ENCODE data around the gene SLC12A4. TPM values are rescaled to one million over a fixed set of nuclear protein-coding genes. Genes with fewer than 3 reads are reported as not detected.
A peak's percentile ranks its signal among the peaks of the same experiment; 100 is the strongest.

Gene SLC12A4
- total RNA-seq, 1 experiment from 2014 or later: 107 TPM

DNA sequence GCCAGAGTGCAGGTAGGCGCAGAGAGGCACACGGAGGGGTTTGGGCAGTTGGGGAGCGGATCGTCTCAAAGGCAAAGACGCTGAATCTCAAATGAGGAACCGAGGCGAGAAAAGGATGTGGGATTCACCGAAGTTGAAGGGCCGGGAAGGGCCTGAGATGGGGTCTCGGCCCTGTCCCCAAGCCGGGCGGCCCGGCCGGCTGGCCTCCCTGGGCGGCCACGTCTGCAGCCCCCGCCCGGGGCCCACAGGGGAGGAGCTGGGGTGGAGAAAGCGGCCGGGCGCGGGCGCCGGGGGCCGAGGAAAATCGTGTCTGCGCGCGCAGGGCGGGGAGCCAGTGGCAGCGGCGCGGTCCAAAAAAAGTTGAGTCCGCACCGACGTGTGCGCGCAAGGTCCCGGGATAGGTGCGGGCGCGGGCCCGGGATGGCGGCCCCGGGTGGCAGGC lies 458 bp downstream of the SLC12A4 start:
- intact Hi-C loops (cut with micrococcal nuclease): loop anchor here (2.0 to 5.0 kb wide), 2 partner anchors 73 to 269 kb away; partner anchors contain the start of gene ESRP2
- peaks cover 29% of the 10 kb centered on the region for H3K4me1 Mint-ChIP-seq (ENCODE audit: insufficient read depth, unreplicated experiment)
- H3K4me3 Mint-ChIP-seq (ENCODE audit: unreplicated experiment): peak overlapping the region; percentile 82
- peaks cover 22% of the 10 kb centered on the region for H3K36me3 Mint-ChIP-seq (ENCODE audit: insufficient read depth, unreplicated experiment)
- CTCF ChIA-PET: interaction anchor here (0.5 to 0.9 kb wide), 3 partner anchors 47 to 152 kb away, joined by 3 to 4 read pairs (median 3); no protein-coding TSS in a partner anchor
- TF ChIP-seq, protein P1, sequence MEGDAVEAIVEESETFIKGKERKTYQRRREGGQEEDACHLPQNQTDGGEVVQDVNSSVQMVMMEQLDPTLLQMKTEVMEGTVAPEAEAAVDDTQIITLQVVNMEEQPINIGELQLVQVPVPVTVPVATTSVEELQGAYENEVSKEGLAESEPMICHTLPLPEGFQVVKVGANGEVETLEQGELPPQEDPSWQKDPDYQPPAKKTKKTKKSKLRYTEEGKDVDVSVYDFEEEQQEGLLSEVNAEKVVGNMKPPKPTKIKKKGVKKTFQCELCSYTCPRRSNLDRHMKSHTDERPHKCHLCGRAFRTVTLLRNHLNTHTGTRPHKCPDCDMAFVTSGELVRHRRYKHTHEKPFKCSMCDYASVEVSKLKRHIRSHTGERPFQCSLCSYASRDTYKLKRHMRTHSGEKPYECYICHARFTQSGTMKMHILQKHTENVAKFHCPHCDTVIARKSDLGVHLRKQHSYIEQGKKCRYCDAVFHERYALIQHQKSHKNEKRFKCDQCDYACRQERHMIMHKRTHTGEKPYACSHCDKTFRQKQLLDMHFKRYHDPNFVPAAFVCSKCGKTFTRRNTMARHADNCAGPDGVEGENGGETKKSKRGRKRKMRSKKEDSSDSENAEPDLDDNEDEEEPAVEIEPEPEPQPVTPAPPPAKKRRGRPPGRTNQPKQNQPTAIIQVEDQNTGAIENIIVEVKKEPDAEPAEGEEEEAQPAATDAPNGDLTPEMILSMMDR (IDR thresholded peaks at IDR 0.05; ENCODE audit: unreplicated experiment): no peak
- peak overlapping the region; percentile 77 for H3K27ac Mint-ChIP-seq (ENCODE audit: low read depth, unreplicated experiment)
- POLR2A ChIA-PET: interaction anchor here (0.6 to 5.0 kb wide), 8 partner anchors 33 to 1458 kb away, joined by 3 to 40 read pairs (median 4); partner anchors contain the start of genes DDX28, DUS2, NOL3 and PSKH1
- no peaks in the 10 kb centered on the region for H3K27me3 Mint-ChIP-seq (ENCODE audit: insufficient read depth, unreplicated experiment)
- no peaks in the 10 kb centered on the region for H3K9me3 Mint-ChIP-seq (ENCODE audit: unreplicated experiment)
- BruUV-seq (replicated peaks): no TSS peak
- DNase-seq (ENCODE audit: unreplicated experiment): peak; percentile 19

DNA sequence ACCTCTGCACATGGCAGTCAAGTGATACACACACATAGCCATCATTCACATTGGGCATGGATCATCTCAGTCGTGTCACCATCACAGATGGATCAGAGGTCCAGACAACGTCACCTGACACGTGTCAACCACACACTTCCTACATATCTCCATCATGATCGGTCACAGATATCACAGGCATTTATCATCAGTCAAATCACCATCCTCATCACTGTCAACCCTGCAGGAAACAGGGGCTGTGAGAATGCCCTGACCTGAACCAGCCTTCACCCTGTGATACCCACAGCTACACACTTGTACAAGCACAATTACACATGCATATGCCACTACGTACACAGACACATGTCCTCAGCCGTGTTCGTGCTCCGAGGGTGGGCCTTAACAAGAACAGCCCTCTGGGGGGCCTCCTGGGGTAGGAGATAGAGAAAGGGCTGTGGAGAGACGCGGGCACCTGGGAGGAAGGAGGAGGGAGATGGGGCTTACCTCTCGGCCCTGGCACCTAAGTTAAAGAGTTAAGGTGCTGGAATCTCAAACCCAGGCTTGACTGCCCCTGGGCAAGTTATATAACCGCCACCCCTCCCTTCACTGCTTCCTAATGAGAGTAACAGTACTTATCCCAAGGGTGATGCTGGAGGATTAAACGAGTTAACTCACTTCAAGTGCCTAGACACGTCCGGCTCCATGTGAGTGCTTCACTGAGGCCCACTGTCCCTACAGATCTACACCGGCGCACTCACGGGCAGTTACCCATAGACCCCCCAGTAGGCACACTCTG lies 1.1 kb downstream of the SLC12A4 start:
- TSS peak; percentile 42 for BruUV-seq (replicated peaks)
- H3K27ac Mint-ChIP-seq (ENCODE audit: low read depth, unreplicated experiment): peak overlapping the region; percentile 77
- CTCF ChIA-PET: interaction anchor here (0.6 to 0.9 kb wide), 3 partner anchors 29 to 151 kb away, joined by 3 to 4 read pairs (median 4); no protein-coding TSS in a partner anchor

DNA sequence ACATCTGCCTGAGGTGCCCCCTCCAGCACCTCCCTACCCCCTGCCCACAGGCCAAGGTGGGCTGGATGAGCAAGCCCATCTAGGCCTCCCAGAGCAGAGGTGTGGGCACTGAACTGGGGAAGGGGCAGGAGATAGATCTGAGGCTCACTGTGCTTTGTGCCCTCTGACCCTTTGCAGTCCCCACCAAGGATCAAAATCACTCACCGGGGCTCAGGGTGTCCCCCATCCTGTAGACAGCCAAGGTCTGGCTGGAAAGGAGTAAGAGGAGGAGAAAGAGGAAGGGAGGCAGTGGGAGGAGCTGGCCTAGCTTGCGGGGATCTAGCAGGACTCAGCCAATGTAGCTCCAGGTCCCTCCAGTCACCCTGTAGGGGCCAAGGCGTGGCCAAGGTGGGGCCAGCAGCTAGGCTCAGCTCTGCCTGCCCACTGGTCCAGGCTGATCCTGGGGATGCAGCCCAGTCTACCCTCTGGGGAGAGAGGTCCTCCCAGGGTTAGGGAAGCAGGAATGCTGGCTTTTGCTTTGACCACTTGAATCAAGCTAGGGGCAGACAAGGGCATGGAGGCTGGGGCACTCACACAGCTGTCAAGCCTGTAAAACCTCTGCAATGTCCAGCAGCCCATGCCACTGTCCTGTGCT lies 1.8 kb downstream of the SLC12A4 start:
- DNase-seq (ENCODE audit: unreplicated experiment): peak; percentile 57
- BruUV-seq (replicated peaks): no TSS peak
- ChIA-PET POLR2A (interaction anchor here (0.5 to 5.0 kb wide), 19 partner anchors 9 to 271 kb away, joined by 3 to 40 read pairs (median 4); partner anchors contain the start of genes DDX28, DUS2, ESRP2 and PSMB10), CTCF (interaction anchor here (0.6 to 1.1 kb wide), 5 partner anchors 28 to 150 kb away, joined by 3 to 4 read pairs (median 3); no protein-coding TSS in a partner anchor)
- peak overlapping the region; percentile 77 for H3K27ac Mint-ChIP-seq (ENCODE audit: low read depth, unreplicated experiment)
- H3K27me3 Mint-ChIP-seq (ENCODE audit: insufficient read depth, unreplicated experiment): no peaks in the 10 kb centered on the region
- H3K4me3 Mint-ChIP-seq (ENCODE audit: unreplicated experiment): peak overlapping the region; percentile 82
- TF ChIP-seq, protein P1 (IDR thresholded peaks at IDR 0.05; ENCODE audit: unreplicated experiment): no peak
- no peaks in the 10 kb centered on the region for H3K9me3 Mint-ChIP-seq (ENCODE audit: unreplicated experiment)
- H3K36me3 Mint-ChIP-seq (ENCODE audit: insufficient read depth, unreplicated experiment): peaks cover 28% of the 10 kb centered on the region
- peaks cover 42% of the 10 kb centered on the region for H3K4me1 Mint-ChIP-seq (ENCODE audit: insufficient read depth, unreplicated experiment)
- intact Hi-C loops (cut with micrococcal nuclease): loop anchor here (2.0 to 5.0 kb wide), 2 partner anchors 74 to 271 kb away; partner anchors contain the start of gene ESRP2

More for the DNA sequence above, 1.1 kb downstream of the SLC12A4 start:
- peaks cover 26% of the 10 kb centered on the region for H3K36me3 Mint-ChIP-seq (ENCODE audit: insufficient read depth, unreplicated experiment)
- POLR2A ChIA-PET: interaction anchor here (0.6 to 5.0 kb wide), 14 partner anchors 8 to 1457 kb away, joined by 3 to 40 read pairs (median 4); partner anchors contain the start of genes DDX28, DUS2, ESRP2 and NOL3
- H3K4me3 Mint-ChIP-seq (ENCODE audit: unreplicated experiment): peak overlapping the region; percentile 82
- no peaks in the 10 kb centered on the region for H3K27me3 Mint-ChIP-seq (ENCODE audit: insufficient read depth, unreplicated experiment)
- no peaks in the 10 kb centered on the region for H3K9me3 Mint-ChIP-seq (ENCODE audit: unreplicated experiment)
- DNase-seq (ENCODE audit: unreplicated experiment): peak; percentile 24
- intact Hi-C loops (cut with micrococcal nuclease): loop anchor here (2.0 to 5.0 kb wide), 2 partner anchors 73 to 270 kb away; partner anchors contain the start of gene ESRP2
- peaks cover 35% of the 10 kb centered on the region for H3K4me1 Mint-ChIP-seq (ENCODE audit: insufficient read depth, unreplicated experiment)
- TF ChIP-seq, protein P1 (IDR thresholded peaks at IDR 0.05; ENCODE audit: unreplicated experiment): no peak

Measured in MCF 10A (cell line).